Measurements from ENCODE around the gene OLFM1. TPM values are rescaled to one million over a fixed set of nuclear protein-coding genes. Genes with fewer than 3 reads are reported as not detected.
"Not testable (repeated sequence)": the region's sequence is repeated elsewhere in the genome, so short reads cannot be mapped to it uniquely, and the experiment has no call there.

The OLFM1 gene
- total RNA-seq, 1 experiment from 2014 or later: 3.5 TPM

GRCh38 chr9:135148386-135148785 lies 60.9 kb downstream of the OLFM1 start:
- no peaks in the 10 kb centered on the region for H4K20me1 ChIP-seq (ENCODE audit: insufficient read depth)
- no peaks in the 10 kb centered on the region for H3K9me3 ChIP-seq (ENCODE audit: control insufficient read depth in 1 of 2, insufficient read depth in 1 of 2, low read depth in 1 of 2, low read length in 2 of 2)
- peaks cover 12 to 22% of the 10 kb centered on the region in 2 experiments for H3K4me1 ChIP-seq (ENCODE audit: control insufficient read depth in 1 of 2, insufficient read depth in 2 of 2, low read length in 2 of 2)
- POLR2A ChIA-PET: no interaction called here
- no peak overlapping the region for H3K9ac ChIP-seq (ENCODE audit: low read length)
- H3K4me3 ChIP-seq (replicated peaks in 1 of 2; ENCODE audit: low read depth in 1 of 2, low read length in 2 of 2): no peak overlapping the region
- intact Hi-C loops (cut with micrococcal nuclease): no loop called here
- H3K36me3 ChIP-seq (ENCODE audit: control insufficient read depth in 1 of 2, insufficient read depth in 2 of 2, low read length in 2 of 2): no peaks in the 10 kb centered on the region
- CTCF ChIA-PET: no interaction called here
- no peak overlapping the region for H2AFZ ChIP-seq (ENCODE audit: low read depth, low read length, poor library complexity, severe bottlenecking)
- no TSS peak for BruUV-seq (replicated peaks)
- RAD21 ChIA-PET (ENCODE audit: low non-redundant PET in 1 of 2, low total read pairs in 2 of 2, uncharacterized antibody in 2 of 2, unreplicated experiment in 2 of 2): no interaction called here
- no peak overlapping the region for H3K4me2 ChIP-seq (ENCODE audit: low read length)
- H3K27me3 ChIP-seq (ENCODE audit: insufficient read depth, low read length): peaks cover 7% of the 10 kb centered on the region; the same call in 1 of the 2 replicates
- ATAC-seq (no peak), DNase-seq (ENCODE audit: low read depth, low spot score) (no peak)
- TF ChIP-seq CEBPB (IDR thresholded peaks at IDR 0.05; ENCODE audit: low read depth) (no peak), POLR2AphosphoS5 (IDR thresholded peaks at IDR 0.05; ENCODE audit: low read depth, low read length) (no peak), SP1 (IDR thresholded peaks at IDR 0.05; ENCODE audit: low read depth) (no peak), EZH2phosphoT487 (IDR thresholded peaks at IDR 0.05; ENCODE audit: borderline replicate concordance) (no peak), MAX (IDR thresholded peaks at IDR 0.05) (no peak), SRF (IDR thresholded peaks at IDR 0.05; ENCODE audit: low read depth) (no peak), ZNF274 (IDR thresholded peaks at IDR 0.05; ENCODE audit: low read depth, low read length) (no peak), FOSL1 (IDR thresholded peaks at IDR 0.05; ENCODE audit: low read depth) (no peak), TCF7L2 (IDR thresholded peaks at IDR 0.05; ENCODE audit: borderline replicate concordance, extremely low read depth, insufficient read depth, insufficient read length) (no peak), EGR1 (IDR thresholded peaks at IDR 0.05; ENCODE audit: low read depth) (no peak), CBX3 (IDR thresholded peaks at IDR 0.05; ENCODE audit: low read depth) (no peak), YY1 (IDR thresholded peaks at IDR 0.05; ENCODE audit: extremely low read depth, insufficient replicate concordance, low read depth, low read length) (no peak), SIN3A (IDR thresholded peaks at IDR 0.05; ENCODE audit: low read depth) (no peak), ZFX (IDR thresholded peaks at IDR 0.05) (no peak)
- H3K79me2 ChIP-seq (ENCODE audit: insufficient read depth, low read length): no peaks in the 10 kb centered on the region
- no peak overlapping the region for H3K27ac ChIP-seq (ENCODE audit: low read depth, low read length)
- H3K9me2 ChIP-seq (ENCODE audit: insufficient read depth): no peaks in the 10 kb centered on the region

- RAD21 ChIA-PET (ENCODE audit: low non-redundant PET in 1 of 2, low total read pairs in 2 of 2, uncharacterized antibody in 2 of 2, unreplicated experiment in 2 of 2); CTCF ChIA-PET; BruUV-seq (replicated peaks); H3K79me2 ChIP-seq (ENCODE audit: insufficient read depth, low read length); ATAC-seq; H3K4me2 ChIP-seq (ENCODE audit: low read length); H3K27ac ChIP-seq (ENCODE audit: low read depth, low read length); H3K36me3 ChIP-seq (ENCODE audit: control insufficient read depth in 1 of 2, insufficient read depth in 2 of 2, low read length in 2 of 2); DNase-seq (ENCODE audit: low read depth, low spot score); H3K9me2 ChIP-seq (ENCODE audit: insufficient read depth); H3K9me3 ChIP-seq (ENCODE audit: control insufficient read depth in 1 of 2, insufficient read depth in 1 of 2, low read depth in 1 of 2, low read length in 2 of 2); H3K9ac ChIP-seq (ENCODE audit: low read length); H4K20me1 ChIP-seq (ENCODE audit: insufficient read depth); H3K27me3 ChIP-seq (ENCODE audit: insufficient read depth, low read length); intact Hi-C loops (cut with micrococcal nuclease); POLR2A ChIA-PET; H2AFZ ChIP-seq (ENCODE audit: low read depth, low read length, poor library complexity, severe bottlenecking); H3K4me3 ChIP-seq (replicated peaks in 1 of 2; ENCODE audit: low read depth in 1 of 2, low read length in 2 of 2): not testable (repeated sequence)
- H3K4me1 ChIP-seq (ENCODE audit: control insufficient read depth in 1 of 2, insufficient read depth in 2 of 2, low read length in 2 of 2): peaks cover 7 to 19% of the 10 kb centered on the region in 2 experiments
These were observed 62.4 kb downstream of the OLFM1 start for GRCh38 chr9:135149901-135150300.
